ENCODE data around the gene PIEZO1. TPM values are rescaled to one million over a fixed set of nuclear protein-coding genes. Genes with fewer than 3 reads are reported as not detected.

The PIEZO1 gene
- total RNA-seq, 1 experiment from 2014 or later, result 71.1 TPM

DNA sequence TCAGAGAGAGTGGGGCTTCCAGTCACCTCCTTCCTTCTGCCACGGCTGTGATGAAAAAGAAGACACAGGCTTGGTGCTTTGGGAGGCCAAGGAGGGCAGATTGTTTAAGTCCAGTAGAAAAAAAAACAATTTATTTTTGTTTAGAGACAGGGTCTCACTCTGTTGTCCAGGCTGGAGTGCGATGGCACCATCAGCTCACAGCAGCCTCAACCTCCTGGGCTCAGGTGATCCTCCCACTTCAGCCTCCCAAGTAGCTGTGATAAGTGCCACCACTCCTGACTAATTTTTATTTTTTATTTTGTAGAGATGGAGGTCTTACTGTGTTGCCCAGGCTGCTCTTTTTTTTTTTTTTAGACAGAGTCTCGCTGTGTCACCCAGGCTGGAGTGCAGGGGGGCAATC lies 119.5 kb downstream of the PIEZO1 start:
- no peak overlapping the region for H3K14ac ChIP-seq (ENCODE audit: insufficient read depth, low read length)
- no peak overlapping the region for H3K23ac ChIP-seq (ENCODE audit: insufficient read length, low read depth, low read length)
- H2BK15ac ChIP-seq (ENCODE audit: low read depth, low read length), result no peak overlapping the region
- no peak overlapping the region for H2AK5ac ChIP-seq (ENCODE audit: insufficient read length, low read length)
- no peak overlapping the region for H2BK120ac ChIP-seq (ENCODE audit: low read depth, low read length, poor library complexity, severe bottlenecking)
- no peak overlapping the region for H2BK12ac ChIP-seq (ENCODE audit: insufficient read length, low read depth, low read length)
- no CpG with 5 or more reads among the region's 3 CpGs for WGBS (ENCODE audit: extremely low coverage, insufficient read length, low lambda C conversion rate)
- peaks cover 8% of the 10 kb centered on the region; the same call in 1 of the 2 replicates for H3K79me2 ChIP-seq (ENCODE audit: insufficient read depth, low read length)
- H2AFZ ChIP-seq (ENCODE audit: low read length), result no peak overlapping the region
- peaks cover 11% of the 10 kb centered on the region for H3K23me2 ChIP-seq (ENCODE audit: insufficient read length, low read depth, low read length, poor library complexity, severe bottlenecking)
- H2BK5ac ChIP-seq (ENCODE audit: insufficient read length, low read length), result no peak overlapping the region
- H3K4me2 ChIP-seq (ENCODE audit: insufficient read depth, insufficient read length, low read length), result no peak overlapping the region
- no peaks in the 10 kb centered on the region for H3K79me1 ChIP-seq (ENCODE audit: insufficient read depth, low read depth, low read length, poor library complexity, severe bottlenecking)
- Mint-ChIP-seq H3K36me3 (ENCODE audit: insufficient read depth in 1 of 3, low read depth in 3 of 3) (peaks cover 13 to 25% (median 16%) of the 10 kb centered on the region in 3 experiments), H3K4me3 (no peak overlapping the region), H3K4me1 (peaks cover 13 to 19% of the 10 kb centered on the region in 2 experiments), H3K27me3 (ENCODE audit: low read depth) (no peaks in the 10 kb centered on the region; the same call in 1 of the 2 replicates), H3K27ac (peak overlapping the region in 1 of 3 experiments; percentile 52; a peak in 1 of 7 replicates), H3K9me3 (peaks cover 3% of the 10 kb centered on the region in 2 experiments; a peak in 2 of 5 replicates)
- H3T11ph ChIP-seq (ENCODE audit: low read length), result no peak overlapping the region
- H4K5ac ChIP-seq (ENCODE audit: insufficient read length, low read depth, low read length), result no peak overlapping the region
- H3K9me3 ChIP-seq (ENCODE audit: control insufficient read depth, low read depth, low read length), result no peaks in the 10 kb centered on the region
- H3K27ac ChIP-seq (ENCODE audit: insufficient read length, low read depth, low read length), result no peak overlapping the region
- no peak overlapping the region for H4K8ac ChIP-seq (replicated peaks; ENCODE audit: insufficient read length, low read depth, low read length)
- TF ChIP-seq, protein P1, sequence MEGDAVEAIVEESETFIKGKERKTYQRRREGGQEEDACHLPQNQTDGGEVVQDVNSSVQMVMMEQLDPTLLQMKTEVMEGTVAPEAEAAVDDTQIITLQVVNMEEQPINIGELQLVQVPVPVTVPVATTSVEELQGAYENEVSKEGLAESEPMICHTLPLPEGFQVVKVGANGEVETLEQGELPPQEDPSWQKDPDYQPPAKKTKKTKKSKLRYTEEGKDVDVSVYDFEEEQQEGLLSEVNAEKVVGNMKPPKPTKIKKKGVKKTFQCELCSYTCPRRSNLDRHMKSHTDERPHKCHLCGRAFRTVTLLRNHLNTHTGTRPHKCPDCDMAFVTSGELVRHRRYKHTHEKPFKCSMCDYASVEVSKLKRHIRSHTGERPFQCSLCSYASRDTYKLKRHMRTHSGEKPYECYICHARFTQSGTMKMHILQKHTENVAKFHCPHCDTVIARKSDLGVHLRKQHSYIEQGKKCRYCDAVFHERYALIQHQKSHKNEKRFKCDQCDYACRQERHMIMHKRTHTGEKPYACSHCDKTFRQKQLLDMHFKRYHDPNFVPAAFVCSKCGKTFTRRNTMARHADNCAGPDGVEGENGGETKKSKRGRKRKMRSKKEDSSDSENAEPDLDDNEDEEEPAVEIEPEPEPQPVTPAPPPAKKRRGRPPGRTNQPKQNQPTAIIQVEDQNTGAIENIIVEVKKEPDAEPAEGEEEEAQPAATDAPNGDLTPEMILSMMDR (conservative IDR thresholded peaks at IDR 0.05), result no peak
- peaks cover 3% of the 10 kb centered on the region; the same call in 1 of the 2 replicates for H3K4me1 ChIP-seq (ENCODE audit: insufficient read depth, low read length)
- no peak overlapping the region for H3K9ac ChIP-seq (ENCODE audit: extremely low read depth, insufficient read length, low read length)
- no peak for DNase-seq
- no peak overlapping the region for H2BK20ac ChIP-seq (ENCODE audit: low read depth, low read length, poor library complexity, severe bottlenecking)
- no peaks in the 10 kb centered on the region for H3K27me3 ChIP-seq (ENCODE audit: insufficient read depth, low read length)
- no peak overlapping the region for H3K56ac ChIP-seq (ENCODE audit: insufficient read length, low read depth, low read length)
- H4K20me1 ChIP-seq (ENCODE audit: control insufficient read depth, insufficient read depth, insufficient read length), result no peaks in the 10 kb centered on the region
- no peak overlapping the region for H3K18ac ChIP-seq (ENCODE audit: insufficient read length, low read depth, low read length)
- H3K4ac ChIP-seq (ENCODE audit: low read depth, low read length), result no peak overlapping the region
- no peak overlapping the region for H4K91ac ChIP-seq (ENCODE audit: insufficient read length, low read depth, low read length)

Small RNAs within 50 kb of the gene (microRNA-seq; reads per million reads assigned to microRNA genes)
- not detected for gene MIR4722 (ENCODE audit: borderline microRNAs expressed)

Other genes starting within 250 kb of the PIEZO1 start
- gene ZC3H18, start 214.8 kb downstream of the PIEZO1 start, total RNA-seq (2021), result 69.7 and 78.2 TPM in 2 replicates
- gene IL17C, start 146.6 kb downstream of the PIEZO1 start, total RNA-seq (2021), result 0.29 and 0.31 TPM in 2 replicates
- 153 and 160 TPM in 2 replicates for gene CYBA, start 134.2 kb downstream of the PIEZO1 start, total RNA-seq (2021)
- gene MVD, start 122.1 kb downstream of the PIEZO1 start, total RNA-seq (2021), result 53.2 and 57.1 TPM in 2 replicates
- gene SNAI3, start 98.7 kb downstream of the PIEZO1 start, total RNA-seq (2021), result 3.2 and 3.7 TPM in 2 replicates
- 22.3 and 26.5 TPM in 2 replicates for gene RNF166, start 78.8 kb downstream of the PIEZO1 start, total RNA-seq (2021)
- 31.5 and 32.8 TPM in 2 replicates for gene CTU2, start 78.7 kb downstream of the PIEZO1 start, total RNA-seq (2021)
- gene CDT1, start 18.6 kb upstream of the PIEZO1 start, total RNA-seq (2021), result 74.1 and 79.7 TPM in 2 replicates
- 246 and 254 TPM in 2 replicates for gene APRT, start 26.7 kb upstream of the PIEZO1 start, total RNA-seq (2021)
- gene GALNS, start 71.7 kb upstream of the PIEZO1 start, total RNA-seq (2021), result 20.0 and 20.3 TPM in 2 replicates
- gene TRAPPC2L, start 71.9 kb upstream of the PIEZO1 start, total RNA-seq (2021), result 90.3 and 102 TPM in 2 replicates
- gene PABPN1L, start 81.4 kb upstream of the PIEZO1 start, total RNA-seq (2021), result not detected in 2 replicates
- gene CBFA2T3, start 192.0 kb upstream of the PIEZO1 start, total RNA-seq (2021), result 2.8 and 2.9 TPM in 2 replicates